K562 (cell line): ENCODE data around the gene CHAT.

ENCODE experiments used
- ADNP ChIP-seq: fragments of 200-800 bp; sonication (Bioruptor generic); IDR thresholded peaks from 2 replicates; pipeline ENCODE4 v1.6.1; 2016; ENCODE audit warnings: missing genetic modification characterization, missing compliant biosample characterization
- POLR2A ChIP-seq: fragments of 450-650 bp; conservative IDR thresholded peaks from 2 replicates; pipeline ENCODE4 v1.6.1; 2016
- RAD21 ChIP-seq, 2 experiments: fragments of 250-450 bp in 1 of 2; fragments of 450-650 bp in 1 of 2; sonication (Bioruptor Pico) in 1 of 2; formaldehyde crosslinking in 1 of 2; IDR thresholded peaks in 1 of 2; conservative IDR thresholded peaks in 1 of 2; 2 replicates each; pipeline versions ENCODE4 v1.4.0 to v1.8.0; 2020 to 2022; ENCODE audit warnings: mild to moderate bottlenecking in 2 of 2, moderate library complexity in 1 of 2

GRCh38 chr10:49666054-49666615 is 52.3 kb downstream of the CHAT start:
- TF ChIP-seq ADNP, result no peak
- no peak for TF ChIP-seq POLR2A
- no peak for TF ChIP-seq RAD21 (CRISPR knock-in tag; conservative IDR thresholded peaks at IDR 0.05 in 1 of 2, IDR thresholded peaks at IDR 0.05 in 1 of 2)
